NB4 (cell line): Measurements from ENCODE around the gene ATXN8OS.

ENCODE experiments used
- CTCF ChIP-seq: IDR thresholded peaks from one replicate; pipeline ENCODE4 v1.5.1; 2012; ENCODE audit warnings: low read depth, low read length
- MAX ChIP-seq: IDR thresholded peaks from 2 replicates; pipeline ENCODE4 v1.6.1; 2011; ENCODE audit warnings: low read depth, low read length
- POLR2A ChIP-seq: IDR thresholded peaks from 2 replicates; pipeline ENCODE4 v1.6.1; 2011; ENCODE audit warnings: mild to moderate bottlenecking; ENCODE audit not compliant: insufficient read length; ENCODE audit errors: extremely low read depth

GRCh38 chr13:70090036-70090723 is 17.4 kb upstream of the ATXN8OS start:
- no peak for TF ChIP-seq CTCF
- TF ChIP-seq MAX = no peak
- TF ChIP-seq POLR2A = no peak
